HG03039 (cell line): ENCODE measurements around the gene AGAP9.
"Not testable (repeated sequence)": the region's sequence is repeated elsewhere in the genome, so short reads cannot be mapped to it uniquely, and the experiment has no call there.

ENCODE experiments used
- ATAC-seq: cut with Tn5 transposase; IDR thresholded peaks from one replicate; pipeline ENCODE4 v1.9.1; 2021; ENCODE audit warnings: mild to moderate bottlenecking, moderate library complexity; ENCODE audit not compliant: unreplicated experiment

Gene AGAP9

DNA sequence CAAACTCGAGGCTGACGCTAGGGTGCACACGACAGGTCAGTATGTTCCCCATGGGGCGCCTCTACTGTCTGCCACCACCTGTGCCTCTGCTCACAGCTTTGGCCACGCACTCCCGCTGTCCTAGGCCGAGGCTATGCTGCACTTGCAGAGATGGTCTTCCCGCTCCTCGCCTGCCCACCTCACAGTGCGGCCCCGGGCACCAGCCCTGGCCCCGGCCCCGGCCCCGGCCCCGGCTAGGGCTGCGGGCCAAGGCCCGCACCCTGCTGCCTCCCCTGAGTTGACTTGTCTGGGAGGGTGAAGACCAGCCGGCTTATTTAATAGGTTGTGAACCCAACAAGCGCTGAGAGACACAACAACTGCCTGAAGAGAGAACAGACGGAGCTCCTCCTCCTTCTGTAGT, at the start of gene AGAP9:
Gene AGAP9 (minus strand): TSS at position 164 of the 400 bp plus-strand sequence. CDS start 112 bp downstream, at position 52.
- ATAC-seq, result not testable (repeated sequence)

DNA sequence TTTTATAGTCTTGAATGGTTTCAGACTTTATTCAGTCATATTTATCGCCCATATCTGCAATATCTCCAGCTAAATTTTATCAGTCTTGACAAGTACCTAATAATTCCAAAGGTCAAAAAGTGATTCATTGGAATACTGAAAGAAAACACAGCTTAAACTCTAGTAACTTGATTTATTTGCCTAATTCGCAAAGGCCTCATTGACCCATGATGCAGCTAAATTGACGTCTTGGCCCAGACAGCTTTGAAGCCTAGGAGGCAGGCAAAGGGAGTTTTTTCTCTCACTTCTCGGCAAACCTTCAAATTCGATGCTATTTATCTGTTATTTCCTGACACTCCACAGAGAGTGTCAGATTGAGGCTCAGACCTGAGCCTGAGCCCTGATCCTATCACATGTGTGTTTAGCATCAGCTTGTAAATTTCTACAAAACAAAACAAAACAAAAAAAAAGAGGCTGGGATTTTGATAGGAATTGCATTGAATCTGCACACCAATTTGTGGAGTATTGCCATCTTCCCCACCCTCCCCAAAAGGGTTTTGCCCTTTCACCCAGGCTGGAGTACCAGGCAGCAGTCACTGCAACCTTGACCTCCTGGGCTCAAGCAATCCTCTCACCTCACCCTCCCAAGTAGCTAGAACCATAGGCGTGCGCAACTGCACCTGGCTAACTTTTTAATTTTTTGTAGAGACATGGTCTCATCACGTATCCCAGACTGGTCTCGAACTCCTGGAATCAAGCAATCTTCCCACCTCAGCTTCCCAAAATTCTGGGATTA, 47.9 kb upstream of the AGAP9 start:
- ATAC-seq, result not testable (repeated sequence)

DNA sequence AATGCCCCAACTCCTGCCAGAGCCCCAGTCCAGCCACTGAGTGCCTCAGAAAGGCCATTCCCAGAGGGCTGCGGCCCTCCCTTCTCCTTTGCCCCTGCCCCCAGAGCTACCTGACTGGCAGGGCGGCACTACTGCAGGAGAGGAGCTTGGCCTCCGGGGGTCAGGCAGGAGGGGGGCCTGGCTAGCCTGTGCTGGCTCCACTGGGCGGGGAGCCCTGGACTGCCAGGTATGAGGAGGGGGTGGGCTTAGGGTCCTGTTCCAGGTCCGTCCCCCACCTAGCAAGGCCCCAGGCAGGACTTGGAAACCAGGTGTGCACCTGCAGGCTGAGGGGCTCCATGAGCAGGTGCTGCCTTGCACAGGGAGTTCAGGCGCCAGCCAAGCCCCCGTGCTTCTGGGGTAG, 43.3 kb upstream of the AGAP9 start:
- not testable (repeated sequence) for ATAC-seq

GRCh38 chr10:47566108-47566699, 42.8 kb upstream of the AGAP9 start:
- ATAC-seq, result not testable (repeated sequence)

DNA sequence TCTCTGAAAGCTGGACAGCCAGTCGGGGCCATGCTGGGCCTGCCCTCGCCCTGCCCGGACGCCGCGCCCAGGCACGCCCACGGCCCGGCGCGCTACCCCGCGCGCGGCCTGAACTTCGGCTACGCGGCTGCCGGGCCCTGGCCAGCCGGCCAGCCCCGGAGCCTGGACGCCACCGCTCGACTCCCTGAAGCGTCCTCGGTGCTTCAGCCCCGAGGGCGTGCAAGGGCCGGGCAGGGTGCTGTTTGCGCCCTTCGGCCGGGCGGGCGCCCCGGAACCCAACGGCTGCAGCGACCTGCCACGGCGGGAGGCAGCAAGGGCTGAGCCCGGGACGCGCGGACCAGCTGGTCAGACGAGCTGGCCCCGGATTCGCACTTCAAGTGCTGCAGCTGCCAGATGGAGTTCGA, 42.1 kb upstream of the AGAP9 start:
- not testable (repeated sequence) for ATAC-seq

DNA sequence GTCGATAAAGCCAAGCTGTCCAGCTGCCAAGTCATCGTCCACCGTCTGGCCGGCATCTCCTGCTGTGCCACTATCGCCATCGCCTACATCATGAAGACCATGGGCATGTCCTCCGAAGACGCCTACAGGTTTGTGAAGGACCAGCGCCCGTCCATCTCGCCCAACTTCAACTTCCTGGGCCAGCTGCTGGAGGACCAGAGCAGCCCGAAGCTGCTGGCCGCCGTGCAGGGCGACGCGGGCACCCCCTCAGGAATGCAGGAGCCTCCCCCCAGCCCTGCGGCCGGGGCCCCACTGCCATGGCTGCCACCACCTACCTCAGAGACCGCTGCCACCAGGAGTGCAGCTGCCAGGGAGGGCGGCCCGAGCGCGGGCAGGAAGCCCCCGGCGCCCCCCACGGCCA, 41.5 kb upstream of the AGAP9 start:
- ATAC-seq, result not testable (repeated sequence)

DNA sequence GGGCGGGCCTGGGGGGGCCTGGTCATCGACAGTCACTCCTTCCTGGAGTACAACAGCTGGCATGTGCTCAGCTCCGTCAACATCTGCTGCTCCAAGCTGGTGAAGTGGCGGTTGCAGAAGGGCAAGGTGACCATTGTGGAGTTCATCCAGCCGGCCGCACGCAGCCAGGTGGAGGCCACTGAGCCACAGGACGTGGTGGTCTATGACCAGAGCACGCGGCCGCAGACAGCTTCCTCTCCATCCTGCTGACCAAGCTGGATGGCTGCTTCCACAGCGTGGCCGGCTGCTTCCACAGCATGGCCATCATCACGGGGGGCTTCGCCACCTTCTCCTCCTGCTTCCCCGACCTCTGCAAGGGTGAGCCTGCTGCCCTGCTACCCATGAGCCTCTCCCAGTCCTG, 40.9 kb upstream of the AGAP9 start:
- ATAC-seq, result not testable (repeated sequence)

DNA sequence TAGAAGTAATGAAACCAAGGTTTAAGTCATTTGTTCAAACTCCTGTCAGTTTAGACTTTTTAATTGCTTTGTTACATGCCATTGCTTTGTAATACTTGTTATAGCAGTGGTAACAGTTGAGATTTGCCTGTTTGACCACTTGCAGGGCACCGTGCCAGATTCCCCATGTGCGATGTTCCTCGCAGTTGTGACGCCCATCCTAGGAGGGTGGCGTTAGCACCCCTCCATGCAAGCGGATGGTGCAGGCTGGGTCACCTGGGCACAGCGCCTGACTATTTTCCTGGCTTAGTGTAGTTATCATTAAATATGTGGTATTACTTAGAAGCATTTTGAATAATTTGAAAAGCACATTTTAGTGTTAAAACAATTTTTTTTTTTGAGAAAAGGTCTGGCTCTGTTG, 37.0 kb upstream of the AGAP9 start:
- ATAC-seq, result not testable (repeated sequence)

- ATAC-seq, result not testable (repeated sequence)
Measured at GRCh38 chr10:47559718-47560308, 36.4 kb upstream of the AGAP9 start.

DNA sequence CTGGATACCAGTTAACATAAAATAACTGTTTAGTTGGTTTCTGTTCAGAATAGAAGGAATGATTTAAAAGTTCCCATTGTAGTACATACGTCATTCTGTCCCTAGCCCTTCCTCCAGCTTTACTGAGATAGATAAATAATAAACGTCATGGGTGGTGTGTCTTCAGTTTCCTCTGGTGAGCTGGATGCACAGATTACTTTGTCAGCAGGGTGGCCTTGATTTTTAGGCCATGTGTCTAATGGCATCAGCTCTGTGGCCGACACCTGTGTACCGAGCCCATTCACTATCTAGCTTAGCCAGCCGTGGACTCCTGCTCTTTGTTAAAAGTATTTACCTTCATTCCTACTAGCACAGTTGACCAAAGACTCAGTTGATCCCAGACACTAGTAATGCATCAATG, 34.7 kb upstream of the AGAP9 start:
- ATAC-seq, result not testable (repeated sequence)

DNA sequence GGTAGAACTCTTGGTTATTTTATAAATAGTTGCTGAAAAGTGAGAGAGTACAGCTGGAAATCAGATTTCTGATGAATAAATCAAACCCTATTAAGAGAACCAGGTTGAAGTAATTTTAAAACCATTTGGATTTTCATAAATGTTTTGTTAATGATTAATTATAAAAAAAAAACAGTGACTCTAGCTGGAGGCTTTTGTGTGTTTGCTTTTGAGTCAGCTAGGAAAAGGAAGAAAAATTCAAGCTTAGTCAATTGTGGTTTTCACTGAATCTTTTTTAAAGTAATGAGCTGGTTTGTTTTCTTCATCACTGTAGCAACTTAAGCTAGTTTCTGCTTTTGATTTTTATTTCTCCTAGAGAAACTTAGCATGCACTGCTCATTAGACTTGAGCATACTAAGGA, 34.2 kb upstream of the AGAP9 start:
- not testable (repeated sequence) for ATAC-seq

- ATAC-seq, result not testable (repeated sequence)
Measured at GRCh38 chr10:47555334-47555733, 31.9 kb upstream of the AGAP9 start.

- ATAC-seq, result not testable (repeated sequence)
Measured at GRCh38 chr10:47554552-47554951, 31.1 kb upstream of the AGAP9 start.

GRCh38 chr10:47553860-47554247, 30.4 kb upstream of the AGAP9 start:
- not testable (repeated sequence) for ATAC-seq

DNA sequence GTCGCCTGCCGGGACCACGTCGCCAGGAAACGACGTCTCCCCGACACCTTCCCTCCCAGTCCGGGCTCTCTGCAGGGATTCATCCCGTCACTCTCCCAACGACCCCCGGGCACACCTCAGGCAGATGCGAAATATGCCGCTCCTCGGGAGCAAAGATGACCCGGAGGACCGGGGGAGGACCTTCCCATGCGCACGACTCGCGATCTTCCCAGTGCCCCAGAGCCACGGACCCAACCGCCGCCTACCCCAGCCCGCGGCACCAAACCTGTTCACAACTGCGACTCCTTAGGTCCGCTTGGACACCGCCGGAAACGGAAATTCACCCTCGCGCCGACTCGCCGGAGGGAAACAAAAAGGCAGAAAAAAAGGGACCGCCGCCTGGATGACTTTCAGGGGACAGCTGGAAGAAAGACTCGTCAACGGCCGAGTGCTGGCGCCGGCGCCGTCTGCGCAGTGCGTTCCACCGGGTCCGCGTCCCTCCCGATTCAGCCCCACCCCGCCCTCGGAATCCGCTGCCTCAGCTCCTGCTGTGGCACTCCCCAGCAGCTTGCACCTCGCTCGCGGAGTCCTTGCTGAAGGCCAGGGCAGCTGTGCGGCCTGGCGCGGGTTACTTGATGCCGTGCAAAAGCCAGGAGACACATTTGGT, 29.9 kb upstream of the AGAP9 start:
- ATAC-seq, result not testable (repeated sequence)

- not testable (repeated sequence) for ATAC-seq
Measured at GRCh38 chr10:47552719-47553118, 29.3 kb upstream of the AGAP9 start.

DNA sequence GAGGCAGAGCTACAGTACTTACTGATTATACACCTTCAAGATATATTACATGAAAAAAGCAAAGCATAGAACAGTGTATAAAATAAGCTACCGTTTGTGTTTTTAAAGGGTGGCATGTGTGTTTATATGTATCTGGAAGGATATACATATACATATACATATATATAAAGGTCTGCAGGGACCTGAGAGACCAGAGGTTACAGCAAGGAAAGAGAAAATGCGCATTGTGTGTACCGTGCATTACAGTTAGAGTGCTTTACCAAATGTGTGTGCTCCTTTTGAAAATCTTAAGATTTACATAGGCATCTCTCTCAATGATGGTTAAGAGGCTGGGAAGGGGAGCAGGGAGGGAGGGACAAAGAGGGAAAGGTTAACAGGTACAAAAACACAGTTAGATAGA, 23.8 kb upstream of the AGAP9 start:
- ATAC-seq, result not testable (repeated sequence)

DNA sequence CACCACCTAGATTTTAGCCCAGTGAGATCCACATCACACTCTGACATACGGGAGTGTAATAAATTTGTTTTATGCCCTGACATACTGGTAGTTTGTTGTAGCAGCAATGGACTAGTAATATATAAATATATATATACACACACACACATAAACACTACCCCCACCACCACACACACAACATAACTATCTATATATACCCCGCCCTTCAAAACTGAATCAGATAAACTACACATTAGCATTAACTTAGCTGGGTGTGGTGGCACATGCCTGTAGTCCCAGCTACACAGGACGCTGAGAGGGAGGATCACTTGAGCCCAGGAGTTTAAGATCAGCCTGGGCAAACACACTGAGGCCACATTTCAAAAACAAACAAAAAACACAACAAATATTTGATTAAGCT, 13.0 kb upstream of the AGAP9 start:
- not testable (repeated sequence) for ATAC-seq

DNA sequence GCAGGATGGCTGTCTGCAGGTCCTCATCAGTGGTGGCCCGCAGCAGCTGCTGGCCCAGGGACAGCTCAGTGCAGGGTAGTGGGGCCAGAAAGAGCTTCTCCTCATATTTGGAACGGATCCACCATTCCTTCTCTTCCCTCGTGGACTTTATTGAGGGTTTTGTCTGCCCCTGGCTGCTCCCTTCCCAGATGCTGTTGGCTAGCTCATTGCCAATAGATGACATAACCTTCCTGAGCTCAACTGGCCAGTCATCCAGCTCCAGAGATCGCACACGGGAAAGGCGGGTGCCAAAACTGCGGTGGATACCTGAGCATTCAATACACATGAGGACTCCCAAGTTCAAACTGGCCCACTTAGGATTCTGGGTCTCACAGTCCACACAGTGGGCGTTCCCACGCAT, 21.1 kb downstream of the AGAP9 start:
- not testable (repeated sequence) for ATAC-seq

GRCh38 chr10:47494226-47494625, 29.2 kb downstream of the AGAP9 start:
- ATAC-seq, result not testable (repeated sequence)

- not testable (repeated sequence) for ATAC-seq
Measured at GRCh38 chr10:47491600-47491999, 31.8 kb downstream of the AGAP9 start, which contains the start of gene FAM25G. Gene FAM25G (minus strand): TSS chr10:47491700. CDS start chr10:47491674, 26 bp downstream.
